GM19035 (cell line): ENCODE results near the gene RPS4Y1.
A peak's percentile ranks its signal among the peaks of the same experiment; 100 is the strongest.
"Not testable (repeated sequence)": the region's sequence is repeated elsewhere in the genome, so short reads cannot be mapped to it uniquely, and the experiment has no call there.

ENCODE experiments used
- ATAC-seq: cut with Tn5 transposase; IDR thresholded peaks from one replicate; pipeline ENCODE4 v1.9.1; 2021; ENCODE audit not compliant: unreplicated experiment

Gene RPS4Y1

DNA sequence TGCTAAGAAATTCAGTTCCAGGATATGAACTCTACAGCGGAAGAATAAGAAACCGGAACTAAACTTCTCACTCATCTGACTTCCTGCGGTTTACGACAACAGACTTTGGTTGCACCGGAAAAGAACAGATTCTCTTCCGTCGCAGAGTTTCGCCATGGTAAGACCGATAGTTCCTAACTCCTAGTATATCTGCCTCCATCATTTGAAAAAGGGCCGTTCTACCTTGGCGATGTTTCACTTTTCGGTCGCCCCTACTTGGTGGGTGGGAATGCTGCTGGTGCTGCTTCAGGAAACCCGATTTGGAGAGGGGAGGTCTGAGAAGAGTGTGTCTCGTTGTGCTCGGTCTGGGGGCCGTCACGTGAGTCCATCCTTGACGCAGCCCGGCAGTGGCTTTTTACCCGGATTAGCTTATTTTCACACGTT, at the start of gene RPS4Y1:
Gene RPS4Y1, plus strand, starts transcription at position 132 of the 423 bp plus-strand sequence. Its CDS starts 23 bp downstream, at position 155.
- peak; percentile 83 for ATAC-seq

- no peak for ATAC-seq
Measured at GRCh38 chrY:2796977-2797523, 44.4 kb upstream of the RPS4Y1 start.

- no peak for ATAC-seq
Measured at GRCh38 chrY:2797991-2798390, 43.4 kb upstream of the RPS4Y1 start.

- ATAC-seq: no peak
Measured at GRCh38 chrY:2800246-2800645, 41.2 kb upstream of the RPS4Y1 start.

- ATAC-seq: not testable (repeated sequence)
Measured at GRCh38 chrY:2817146-2817896, 24.1 kb upstream of the RPS4Y1 start.

- ATAC-seq: no peak
Measured at GRCh38 chrY:2824471-2824870, 16.9 kb upstream of the RPS4Y1 start.

GRCh38 chrY:2828497-2828896, 12.9 kb upstream of the RPS4Y1 start:
- ATAC-seq: no peak

DNA sequence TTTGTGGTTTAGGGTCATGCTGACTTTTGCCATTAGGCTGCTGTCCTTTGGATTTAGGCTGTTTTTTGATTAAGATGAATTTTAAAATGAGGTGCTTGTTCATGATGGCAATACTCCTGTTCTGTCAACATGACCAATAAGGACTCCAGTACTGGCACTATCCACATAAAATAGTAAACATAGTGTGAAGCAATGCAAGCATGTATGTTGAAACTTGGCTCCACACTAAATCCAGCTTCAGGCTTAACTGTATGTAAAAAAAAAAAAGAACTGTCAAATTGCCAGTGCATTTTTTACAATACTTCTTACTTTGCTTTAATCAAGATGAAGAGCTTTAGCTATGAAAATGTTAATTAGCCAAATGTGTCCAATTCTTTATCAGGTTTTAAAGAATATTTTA, 6.2 kb upstream of the RPS4Y1 start:
- no peak for ATAC-seq

DNA sequence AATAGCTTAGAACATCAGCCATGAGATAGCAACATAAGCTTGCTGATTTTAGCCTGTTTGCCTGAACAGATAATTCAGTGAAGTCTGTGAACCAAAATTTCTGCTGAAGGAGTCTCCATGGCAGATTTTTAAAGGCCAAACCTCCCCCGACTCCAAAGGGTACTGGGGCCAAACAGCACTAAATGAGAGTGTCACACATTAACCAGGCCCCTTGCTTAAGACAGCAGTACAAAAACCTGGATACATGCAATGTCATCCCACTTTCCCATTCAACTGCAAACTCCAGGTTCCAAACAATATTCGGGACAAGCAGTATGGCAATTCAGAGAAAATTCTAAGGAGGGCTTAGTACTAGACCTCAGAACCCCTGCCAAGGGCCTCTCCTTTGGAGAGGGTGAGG, 4.3 kb upstream of the RPS4Y1 start:
- ATAC-seq: no peak

- ATAC-seq: no peak
Measured at GRCh38 chrY:2837932-2838331, 3.5 kb upstream of the RPS4Y1 start.

GRCh38 chrY:2846791-2847190, 5.4 kb downstream of the RPS4Y1 start:
- ATAC-seq: no peak

- no peak for ATAC-seq
Measured at GRCh38 chrY:2848384-2848783, 7.0 kb downstream of the RPS4Y1 start.

GRCh38 chrY:2849368-2849767, 8.0 kb downstream of the RPS4Y1 start:
- no peak for ATAC-seq

DNA sequence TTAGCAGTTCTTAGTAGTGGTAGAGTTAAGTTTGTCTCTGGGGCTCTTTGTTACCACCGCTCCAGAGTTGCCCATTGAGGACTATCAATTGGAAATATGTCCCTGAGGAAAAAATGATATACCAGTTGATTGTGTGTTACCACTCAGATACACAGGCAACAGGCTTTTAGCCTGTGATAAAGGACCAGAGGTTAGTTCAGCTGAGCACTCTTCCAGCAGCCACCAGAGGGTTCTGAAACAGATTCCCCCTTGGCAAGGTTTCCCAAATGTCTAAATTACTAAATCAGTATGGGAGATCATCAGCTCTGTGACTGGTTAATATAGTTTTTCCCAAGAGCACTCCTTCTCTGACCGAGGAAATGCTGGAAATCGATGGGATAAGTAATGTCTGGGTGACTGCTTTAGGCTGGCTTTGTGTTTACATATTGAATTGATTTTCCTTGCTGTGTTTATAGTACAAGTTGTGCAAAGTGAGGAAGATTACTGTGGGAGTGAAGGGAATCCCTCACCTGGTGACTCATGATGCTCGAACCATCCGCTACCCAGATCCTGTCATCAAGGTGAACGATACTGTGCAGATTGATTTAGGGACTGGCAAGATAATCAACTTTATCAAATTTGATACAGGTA, 12.9 kb downstream of the RPS4Y1 start:
- ATAC-seq: no peak

DNA sequence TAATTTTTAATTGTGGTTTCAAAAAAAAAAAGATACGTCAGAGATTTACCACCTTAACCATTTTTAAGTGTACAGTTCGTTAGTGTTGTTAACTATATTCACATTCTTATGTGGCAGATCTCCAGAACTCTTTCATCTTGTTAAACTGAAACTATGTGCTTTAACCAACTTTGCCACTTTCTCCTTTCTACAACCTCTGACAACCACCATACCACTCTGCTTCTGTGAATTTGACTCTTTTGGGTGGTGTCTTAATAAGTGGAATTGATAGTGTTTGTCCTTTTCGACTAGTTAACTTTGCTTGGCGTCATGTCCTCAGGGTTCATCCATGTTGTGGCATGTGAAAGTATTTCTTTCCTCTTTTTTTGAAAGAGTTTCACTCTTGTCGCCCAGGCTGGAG, 15.7 kb downstream of the RPS4Y1 start:
- no peak for ATAC-seq

- ATAC-seq: no peak
Measured at GRCh38 chrY:2857686-2858085, 16.3 kb downstream of the RPS4Y1 start.

DNA sequence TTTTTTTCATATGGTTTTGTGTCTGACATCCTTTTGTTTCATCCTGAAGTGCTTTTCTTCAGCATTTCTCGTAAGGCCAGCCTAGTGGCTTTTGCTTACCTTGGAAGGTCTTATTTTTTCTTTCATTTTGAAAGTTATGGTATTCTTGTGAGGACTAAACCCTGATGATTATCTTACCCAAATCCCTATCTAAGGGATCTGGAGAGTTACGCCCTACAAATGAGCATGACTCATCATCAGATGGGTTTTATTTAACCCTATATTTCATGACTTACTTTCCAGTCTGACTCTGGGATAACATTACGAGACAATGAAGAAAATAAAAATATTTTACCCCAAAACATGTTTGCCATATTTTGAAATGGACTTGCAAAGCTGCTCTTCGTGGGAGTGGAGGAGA, 18.4 kb downstream of the RPS4Y1 start:
- ATAC-seq: no peak

DNA sequence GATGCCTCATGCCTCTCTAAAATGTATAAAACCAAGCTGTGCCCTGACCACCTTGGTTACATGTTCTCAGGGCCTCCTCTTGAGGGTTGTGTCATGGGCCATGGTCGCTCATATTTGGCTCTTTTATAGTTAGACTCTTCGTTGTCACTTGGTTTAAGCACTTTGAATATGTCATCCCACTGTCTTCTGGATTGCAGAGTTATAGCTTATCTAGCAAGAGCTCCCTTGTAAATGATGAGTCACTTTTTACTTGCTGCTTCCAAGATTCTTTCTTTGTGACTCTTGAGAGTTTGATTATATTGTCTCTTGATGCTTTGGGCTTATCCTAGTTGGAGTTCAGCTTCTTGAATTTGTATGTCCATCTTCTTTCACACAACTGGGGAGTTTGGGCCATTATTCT, 19.1 kb downstream of the RPS4Y1 start:
- ATAC-seq: no peak

DNA sequence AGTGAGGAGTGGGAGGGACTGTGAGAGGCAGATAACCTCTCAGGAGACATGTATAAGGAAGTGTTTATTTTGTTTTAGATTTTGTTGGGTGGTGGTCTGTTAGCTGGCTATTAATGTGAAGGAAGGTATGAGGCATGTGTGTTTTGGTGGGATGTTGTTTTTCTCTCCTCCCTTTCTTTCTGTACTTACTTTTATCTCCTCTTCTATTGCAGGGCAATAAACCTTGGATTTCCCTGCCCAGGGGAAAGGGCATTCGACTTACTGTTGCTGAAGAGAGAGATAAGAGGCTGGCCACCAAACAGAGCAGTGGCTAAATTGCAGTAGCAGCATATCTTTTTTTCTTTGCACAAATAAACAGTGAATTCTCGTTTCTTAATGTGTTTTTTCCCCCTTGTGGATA, 25.2 kb downstream of the RPS4Y1 start:
- no peak for ATAC-seq

GRCh38 chrY:2867469-2867868, 26.1 kb downstream of the RPS4Y1 start:
- no peak for ATAC-seq

GRCh38 chrY:2868035-2868607, 26.7 kb downstream of the RPS4Y1 start:
- no peak for ATAC-seq

GRCh38 chrY:2872234-2872633, 30.8 kb downstream of the RPS4Y1 start:
- not testable (repeated sequence) for ATAC-seq
